ENCODE data around the gene NCR3LG1. TPM values are rescaled to one million over a fixed set of nuclear protein-coding genes. Genes with fewer than 3 reads are reported as not detected.

The NCR3LG1 gene
- polyA plus RNA-seq, 1 donor (not counting 4 experiments of a cell fraction or from before 2014, with no cell fraction given): 3.9 TPM

DNA sequence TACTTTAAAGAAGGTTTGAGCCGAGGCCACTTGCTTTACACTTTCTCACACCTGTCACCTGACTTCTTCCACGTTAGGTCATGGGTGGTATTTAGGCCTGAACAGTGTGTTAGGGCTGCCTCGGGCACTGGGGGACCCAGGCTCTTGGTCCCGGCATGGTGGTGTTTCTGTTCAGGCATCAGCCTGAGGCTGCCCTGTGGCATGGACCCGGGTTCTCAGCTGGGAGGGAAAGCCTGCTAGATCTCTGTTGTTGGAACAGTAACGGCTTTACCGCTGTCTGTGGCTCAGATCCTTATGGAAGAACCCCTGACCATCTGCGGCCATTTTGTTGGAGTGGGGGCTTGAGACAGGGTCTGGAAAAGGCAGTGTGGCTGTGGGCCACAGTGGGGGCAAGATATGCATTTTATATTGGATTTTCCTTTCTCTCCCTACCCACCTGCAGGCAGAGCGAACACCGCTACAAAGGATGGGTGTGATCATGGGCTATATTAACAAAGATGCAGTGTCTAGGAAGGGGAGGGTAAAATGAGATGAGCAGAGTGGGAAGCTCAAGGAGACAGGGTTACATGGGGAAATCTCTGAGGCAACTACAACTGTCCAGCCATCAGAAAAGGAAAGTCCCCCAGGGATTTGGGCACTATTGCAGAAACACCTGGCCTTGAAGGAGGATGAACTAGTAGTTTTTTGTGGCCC is 38.5 kb downstream of the NCR3LG1 start:
- H3K27me3 ChIP-seq (ENCODE audit: control insufficient read depth, extremely low read depth, insufficient read depth, low read length): peaks cover 13% of the 10 kb centered on the region
- H3K27ac ChIP-seq (ENCODE audit: control insufficient read depth, insufficient read depth, low read length): no peak overlapping the region
- no peak overlapping the region for H2AFZ ChIP-seq (ENCODE audit: control insufficient read depth, low read length)

DNA sequence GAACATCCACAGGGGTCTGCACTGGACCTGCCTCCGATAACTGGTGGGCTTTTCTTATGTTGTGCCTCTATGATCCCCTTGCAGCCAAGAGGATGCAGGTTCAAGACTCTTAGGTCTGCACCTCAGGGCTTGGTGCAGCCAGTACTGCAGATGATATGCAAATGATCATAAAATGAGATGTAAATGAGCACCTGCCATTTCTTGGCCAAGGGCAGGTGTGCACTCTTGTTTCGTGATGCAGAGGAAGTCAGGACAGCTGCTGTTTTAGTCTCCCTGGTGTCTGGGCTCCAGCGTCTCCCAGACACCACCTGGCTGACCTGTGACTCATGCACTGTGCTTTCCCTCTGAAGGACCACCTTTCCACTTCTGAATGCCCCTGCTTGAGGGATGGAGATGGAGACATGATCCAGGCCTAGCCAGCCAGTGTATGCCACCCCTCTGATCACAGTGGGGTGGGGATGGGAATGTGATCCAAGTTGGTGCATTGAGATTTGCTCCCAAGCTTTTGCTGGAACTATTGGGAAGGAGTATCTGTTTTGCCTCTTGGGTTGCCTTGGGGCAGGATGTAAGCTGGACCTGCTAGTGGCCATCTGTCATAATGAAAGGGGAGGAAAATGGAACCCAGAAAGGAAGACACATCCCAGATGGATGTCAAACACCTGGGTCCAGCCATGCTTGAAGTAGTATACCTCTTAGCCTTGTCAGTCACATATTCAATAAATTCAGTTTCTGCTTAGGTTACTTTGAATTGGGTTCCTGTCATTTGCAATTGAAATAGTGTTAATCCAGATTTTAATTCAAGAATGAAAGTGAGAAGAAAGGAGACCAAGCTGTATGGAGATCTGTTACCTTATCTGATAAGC is 40.1 kb downstream of the NCR3LG1 start:
- FAIRE-seq (no peak), DNase-seq (ENCODE audit: low read depth, low spot score) (no peak)
- Histone ChIP-seq H3K27ac (ENCODE audit: control insufficient read depth, insufficient read depth, low read length) (no peak overlapping the region), H3K79me2 (ENCODE audit: control insufficient read depth, insufficient read depth, low read length) (no peaks in the 10 kb centered on the region), H3K9me1 (ENCODE audit: control insufficient read depth, extremely low read depth, insufficient read depth, low read length) (no peaks in the 10 kb centered on the region), H3K4me3 (ENCODE audit: control insufficient read depth in 2 of 3, extremely low read depth in 1 of 3, insufficient read depth in 2 of 3, low read depth in 1 of 3, low read length in 3 of 3) (no peak overlapping the region), H3K27me3 (ENCODE audit: control insufficient read depth, extremely low read depth, insufficient read depth, low read length) (peaks cover 13% of the 10 kb centered on the region), H4K20me1 (ENCODE audit: control insufficient read depth, extremely low read depth, insufficient read depth, low read length) (no peaks in the 10 kb centered on the region), H3K9me3 (ENCODE audit: control insufficient read depth, low read depth, low read length) (no peaks in the 10 kb centered on the region), H3K4me2 (ENCODE audit: control insufficient read depth, extremely low read depth, insufficient read depth, low read depth, low read length) (no peak overlapping the region), H2AFZ (ENCODE audit: control insufficient read depth, low read length) (no peak overlapping the region), H3K9ac (ENCODE audit: control insufficient read depth, extremely low read depth, insufficient read depth, low read length) (no peak overlapping the region), H3K36me3 (ENCODE audit: control insufficient read depth in 2 of 2, extremely low read depth in 1 of 2, insufficient read depth in 2 of 2, low read length in 2 of 2) (no peaks in the 10 kb centered on the region), H3K4me1 (ENCODE audit: control insufficient read depth, extremely low read depth, insufficient read depth, low read length) (no peaks in the 10 kb centered on the region)
- dilution Hi-C loops (cut with MboI; ENCODE audit: extremely low pct_ligation_motif_present, low sequenced_read_pairs): no loop called here
- no peak for TF ChIP-seq EZH2 (IDR thresholded peaks at IDR 0.05; ENCODE audit: low read length)
- TF ChIP-seq, protein P1, sequence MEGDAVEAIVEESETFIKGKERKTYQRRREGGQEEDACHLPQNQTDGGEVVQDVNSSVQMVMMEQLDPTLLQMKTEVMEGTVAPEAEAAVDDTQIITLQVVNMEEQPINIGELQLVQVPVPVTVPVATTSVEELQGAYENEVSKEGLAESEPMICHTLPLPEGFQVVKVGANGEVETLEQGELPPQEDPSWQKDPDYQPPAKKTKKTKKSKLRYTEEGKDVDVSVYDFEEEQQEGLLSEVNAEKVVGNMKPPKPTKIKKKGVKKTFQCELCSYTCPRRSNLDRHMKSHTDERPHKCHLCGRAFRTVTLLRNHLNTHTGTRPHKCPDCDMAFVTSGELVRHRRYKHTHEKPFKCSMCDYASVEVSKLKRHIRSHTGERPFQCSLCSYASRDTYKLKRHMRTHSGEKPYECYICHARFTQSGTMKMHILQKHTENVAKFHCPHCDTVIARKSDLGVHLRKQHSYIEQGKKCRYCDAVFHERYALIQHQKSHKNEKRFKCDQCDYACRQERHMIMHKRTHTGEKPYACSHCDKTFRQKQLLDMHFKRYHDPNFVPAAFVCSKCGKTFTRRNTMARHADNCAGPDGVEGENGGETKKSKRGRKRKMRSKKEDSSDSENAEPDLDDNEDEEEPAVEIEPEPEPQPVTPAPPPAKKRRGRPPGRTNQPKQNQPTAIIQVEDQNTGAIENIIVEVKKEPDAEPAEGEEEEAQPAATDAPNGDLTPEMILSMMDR (optimal IDR thresholded peaks at IDR 0.05 in 1 of 3, IDR thresholded peaks at IDR 0.05 in 1 of 3, conservative IDR thresholded peaks at IDR 0.05 in 1 of 3; ENCODE audit: extremely low read depth in 1 of 3, insufficient read depth in 2 of 3, low read length in 3 of 3): no peak

More for the DNA sequence above, 38.5 kb downstream of the NCR3LG1 start:
- Histone ChIP-seq H3K4me1 (ENCODE audit: control insufficient read depth, extremely low read depth, insufficient read depth, low read length) (no peaks in the 10 kb centered on the region), H3K9ac (ENCODE audit: control insufficient read depth, extremely low read depth, insufficient read depth, low read length) (no peak overlapping the region), H3K4me2 (ENCODE audit: control insufficient read depth, extremely low read depth, insufficient read depth, low read depth, low read length) (peak overlapping the region; percentile 58), H4K20me1 (ENCODE audit: control insufficient read depth, extremely low read depth, insufficient read depth, low read length) (no peaks in the 10 kb centered on the region), H3K9me1 (ENCODE audit: control insufficient read depth, extremely low read depth, insufficient read depth, low read length) (no peaks in the 10 kb centered on the region), H3K4me3 (ENCODE audit: control insufficient read depth in 2 of 3, extremely low read depth in 1 of 3, insufficient read depth in 2 of 3, low read depth in 1 of 3, low read length in 3 of 3) (no peak overlapping the region), H3K36me3 (ENCODE audit: control insufficient read depth in 2 of 2, extremely low read depth in 1 of 2, insufficient read depth in 2 of 2, low read length in 2 of 2) (no peaks in the 10 kb centered on the region), H3K79me2 (ENCODE audit: control insufficient read depth, insufficient read depth, low read length) (no peaks in the 10 kb centered on the region), H3K9me3 (ENCODE audit: control insufficient read depth, low read depth, low read length) (no peaks in the 10 kb centered on the region)
- dilution Hi-C loops (cut with MboI; ENCODE audit: extremely low pct_ligation_motif_present, low sequenced_read_pairs): no loop called here
- no peak for DNase-seq (ENCODE audit: low read depth, low spot score)
- TF ChIP-seq, protein P1 (optimal IDR thresholded peaks at IDR 0.05 in 1 of 3, IDR thresholded peaks at IDR 0.05 in 1 of 3, conservative IDR thresholded peaks at IDR 0.05 in 1 of 3; ENCODE audit: extremely low read depth in 1 of 3, insufficient read depth in 2 of 3, low read length in 3 of 3): no peak
- no peak for TF ChIP-seq EZH2 (IDR thresholded peaks at IDR 0.05; ENCODE audit: low read length)
- FAIRE-seq: no peak

Measured in keratinocyte (primary cell).